GM12878 (cell line): Measurements from ENCODE around the gene ARIH2. TPM values are rescaled to one million over a fixed set of nuclear protein-coding genes. Genes with fewer than 3 reads are reported as not detected.

ENCODE experiments used
- ATAC-seq: fragments of 200-7000 bp; cut with Tn5 transposase; 3 replicates; pipeline ENCODE4 v1.9.1; 2020; ENCODE audit warnings: mild to moderate bottlenecking, moderate library complexity
- BruUV-seq: library from RNA; stranded (reverse); fragments of 400-500 nt; replicated peaks from 2 replicates; lab custom pipeline; 2021; lab: Mats Ljungman, UMichigan
- CTCF ChIA-PET: fragments of 300-600 bp; sonication (Branson Sonifier 250); formaldehyde crosslinking; extraction: SDS; loops from one replicate; lab custom pipeline; 2021; ENCODE audit warnings: inconsistent platforms; lab: Yijun Ruan, JAX
- POLR2A ChIA-PET: fragments of 350-600 bp; formaldehyde crosslinking; extraction: SDS; loops from one replicate; lab custom pipeline; 2021; ENCODE audit warnings: inconsistent platforms; lab: Charles Lee
- RAD21 ChIA-PET: fragments of 300-600 bp; sonication (Branson Sonifier 250); formaldehyde crosslinking; loops from one replicate; lab custom pipeline; 2023; ENCODE audit warnings: antibody characterized with exemption; ENCODE audit not compliant: unreplicated experiment; lab: Charles Lee
- SMC1A ChIA-PET: fragments of 300-600 bp; sonication (Branson Sonifier 250); formaldehyde crosslinking; loops from one replicate; lab custom pipeline; 2023; ENCODE audit not compliant: unreplicated experiment, uncharacterized antibody; lab: Charles Lee
- DNase-seq: peaks from one replicate; pipeline ENCODE4 v3.0.0-alpha.2; 2011; ENCODE audit warnings: low read depth, low spot score
- FAIRE-seq: peaks from 3 replicates; lab custom pipeline; 2011; peaks lifted over from hg19 to GRCh38; lab: Jason Lieb, UNC
- H2AFZ ChIP-seq: 2 replicates; pipeline ENCODE4 v1.6.0; 2011; ENCODE audit warnings: low read depth, low read length, control low read depth; ENCODE audit not compliant: control insufficient read depth
- H3K27ac ChIP-seq: 2 replicates; pipeline ENCODE4 v1.5.1; 2011; ENCODE audit warnings: control low read depth; ENCODE audit not compliant: control insufficient read depth, insufficient read depth
- H3K27me3 ChIP-seq, 2 experiments: replicated peaks in 1 of 2; 2 replicates each; pipeline versions ENCODE4 v1.6.0 to v1.6.1; 2011; ENCODE audit warnings: low read length in 1 of 2; ENCODE audit not compliant: control insufficient read depth in 2 of 2, insufficient read depth in 2 of 2
- H3K36me3 ChIP-seq, 2 experiments: 2 replicates each; pipeline ENCODE4 v1.5.1; 2011; ENCODE audit warnings: low read length in 1 of 2; ENCODE audit not compliant: control insufficient read depth in 2 of 2, insufficient read depth in 2 of 2
- H3K4me1 ChIP-seq: 2 replicates; pipeline ENCODE4 v1.6.1; 2011; ENCODE audit warnings: mild to moderate bottlenecking, low read length, moderate library complexity, mixed read lengths; ENCODE audit not compliant: control insufficient read depth, insufficient read depth
- H3K4me2 ChIP-seq: 2 replicates; pipeline ENCODE4 v1.6.0; 2011; ENCODE audit warnings: control low read depth; ENCODE audit not compliant: control insufficient read depth, insufficient read depth
- H3K4me3 ChIP-seq: fragments of 200-600 bp; sonication (generic); 2 replicates; pipeline ENCODE4 v1.5.1; 2016
- H3K79me2 ChIP-seq: 2 replicates; pipeline ENCODE4 v1.6.0; 2011; ENCODE audit warnings: low read length; ENCODE audit not compliant: control insufficient read depth, insufficient read depth
- H3K9ac ChIP-seq: 2 replicates; pipeline ENCODE4 v1.8.0; 2011; ENCODE audit warnings: low read length, control low read depth, mixed read lengths; ENCODE audit not compliant: control insufficient read depth, insufficient read depth
- H3K9me3 ChIP-seq: replicated peaks from 3 replicates; pipeline ENCODE4 v1.5.1; 2011; ENCODE audit warnings: mild to moderate bottlenecking, low read length; ENCODE audit not compliant: control insufficient read depth, insufficient read depth
- H4K20me1 ChIP-seq: 2 replicates; pipeline ENCODE4 v1.6.0; 2011; ENCODE audit not compliant: control insufficient read depth, insufficient read depth
- BACH1 ChIP-seq: fragments of 450-650 bp; IDR thresholded peaks from 2 replicates; pipeline ENCODE4 v1.6.1; 2017; ENCODE audit warnings: mild to moderate bottlenecking, borderline replicate concordance
- ETV6 ChIP-seq, 2 experiments: fragments of 450-650 bp in 1 of 2; IDR thresholded peaks in 1 of 2; conservative IDR thresholded peaks in 1 of 2; 2 replicates each; pipeline ENCODE4 v1.6.1; 2014; ENCODE audit warnings: antibody characterized with exemption in 1 of 2, borderline replicate concordance in 1 of 2, low read depth in 1 of 2, mild to moderate bottlenecking in 1 of 2, moderate library complexity in 1 of 2
- GABPA ChIP-seq: IDR thresholded peaks from 2 replicates; pipeline ENCODE4 v1.6.1; 2014; ENCODE audit warnings: antibody characterized with exemption, low read depth, mild to moderate bottlenecking, inconsistent platforms
- NBN ChIP-seq: fragments of 450-650 bp; IDR thresholded peaks from 2 replicates; pipeline ENCODE4 v1.6.1; 2016
- NFYA ChIP-seq: IDR thresholded peaks from 2 replicates; pipeline ENCODE4 v1.6.1; 2011; ENCODE audit warnings: low read depth, mild to moderate bottlenecking, low read length, improper control_type of control experiment, borderline replicate concordance
- SPI1 ChIP-seq: IDR thresholded peaks from 2 replicates; pipeline ENCODE4 v1.6.1; 2011; ENCODE audit warnings: low read depth, mild to moderate bottlenecking, low read length, moderate library complexity, borderline replicate concordance; ENCODE audit not compliant: insufficient read depth
- SUPT20H ChIP-seq: IDR thresholded peaks from 2 replicates; pipeline ENCODE4 v1.6.1; 2011; ENCODE audit warnings: low read depth, mild to moderate bottlenecking, low read length, moderate library complexity, borderline replicate concordance; ENCODE audit not compliant: control insufficient read depth
- WGBS: methylation state at CpG from one replicate; pipeline ENCODE4 v1.1.6; 2016; ENCODE audit warnings: low lambda C conversion rate; ENCODE audit not compliant: insufficient replicate concordance, insufficient coverage; ENCODE audit errors: missing lambda C conversion rate; 5-methylcytosine and 5-hydroxymethylcytosine counted together
- in situ Hi-C: fragments of 300-500 bp; cut with MboI; formaldehyde crosslinking; loops from 9 replicates; pipeline ENCODE4 v1.14.3; 2018; ENCODE audit warnings: mixed read lengths
- intact Hi-C: fragments of 100-400 bp; cut with micrococcal nuclease; formaldehyde crosslinking; loops from one replicate; pipeline ENCODE4 v1.14.2; 2022; ENCODE audit not compliant: unreplicated experiment
- polyA plus RNA-seq, 11 experiments: library from polyadenylated mRNA; depleted of rRNA in 4 of 11; unstranded in 6 of 11; stranded (reverse) in 5 of 11; fragments of >200 nt; fragmentation: Nextera tagmentation in 4 of 11; fragmentation: Illumina TruSeq in 1 of 11; extraction: Ambion mirVana in 4 of 11; extraction: Trizol in 1 of 11; gene quantifications; 1 replicate in 1 of 11; 2 replicates in 10 of 11; pipeline versions ENCODE4 v1.2.1 to v1.2.3, GENCODE V29; 2011 to 2016; ENCODE audit warnings: inconsistent platforms in 2 of 11, missing spikeins in 2 of 11, low read depth in 1 of 11
- total RNA-seq, 4 experiments: library from RNA; depleted of rRNA in 3 of 4; stranded (reverse); fragments of >200 nt in 3 of 4; fragmentation: Illumina TruSeq in 1 of 4; extraction: Trizol in 1 of 4; gene quantifications; 2 replicates each; pipeline versions ENCODE4 v1.2.1 to v1.2.3, GENCODE V29; 2013 to 2021
- TF ChIP-seq, protein P1 (sequence below): fragments of 450-650 bp; IDR thresholded peaks from 2 replicates; pipeline ENCODE4 v1.6.1; 2017; ENCODE audit warnings: borderline replicate concordance

The ARIH2 gene
- total and polyA plus RNA-seq, 10 of the 15 experiments (the other 5 are each of a cell fraction or from before 2014, with no cell fraction given), result 18.7 to 74.7 (median 63.7) TPM

DNA sequence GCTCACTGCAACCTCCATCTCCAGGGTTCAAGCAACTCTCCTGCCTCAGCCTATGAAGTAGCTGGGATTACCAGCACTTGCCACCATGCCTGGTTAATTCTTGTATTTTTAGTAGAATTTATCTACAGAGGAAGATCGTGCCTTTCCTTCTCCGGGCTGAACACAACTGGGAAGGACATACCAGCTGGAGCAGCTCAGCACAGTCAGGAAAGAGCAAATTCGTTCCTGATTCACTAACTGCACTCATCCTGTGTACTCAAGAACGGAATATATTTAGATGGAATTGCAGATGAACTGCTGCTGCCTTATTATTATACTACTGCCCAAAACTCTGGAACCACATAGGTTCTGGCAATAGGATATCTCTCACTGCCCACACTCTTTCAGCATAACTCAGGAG is 44.3 kb downstream of the ARIH2 start (continued):
- TF ChIP-seq GABPA, result no peak
- no peak for TF ChIP-seq SPI1

- RAD21 ChIA-PET, result interaction anchor here (1.7 kb wide), 1 partner anchor 12 kb away, joined by 5 read pairs; no protein-coding TSS in a partner anchor
- H3K79me2 ChIP-seq, result no peaks in the 10 kb centered on the region
- in situ Hi-C loops, result no loop called here
- ATAC-seq, result no peak
- H3K36me3 ChIP-seq, result peaks cover 9 to 10% of the 10 kb centered on the region in 2 experiments
- WGBS, result 95% methylated on average over 2 of the region's 2 CpGs
- no peaks in the 10 kb centered on the region for H4K20me1 ChIP-seq
- CTCF ChIA-PET, result interaction anchor here (1.6 kb wide), 1 partner anchor 24 kb away, joined by 5 read pairs; no protein-coding TSS in a partner anchor
- DNase-seq, result no peak
- H3K27me3 ChIP-seq, result no peaks in the 10 kb centered on the region
- no peak overlapping the region for H3K4me2 ChIP-seq
- no peak overlapping the region for H3K27ac ChIP-seq
- POLR2A ChIA-PET, result interaction anchor here (1.0 kb wide), 1 partner anchor 11 kb away, joined by 5 read pairs; no protein-coding TSS in a partner anchor
- no peak for FAIRE-seq
- H3K9ac ChIP-seq, result no peak overlapping the region
- TF ChIP-seq BACH1 (no peak), ETV6 (conservative IDR thresholded peaks at IDR 0.05 in 1 of 2, IDR thresholded peaks at IDR 0.05 in 1 of 2; ENCODE audit: borderline replicate concordance in 1 of 2, low read depth in 1 of 2) (no peak), NFYA (no peak), SUPT20H (no peak), NBN (no peak)
- TF ChIP-seq, protein P1, sequence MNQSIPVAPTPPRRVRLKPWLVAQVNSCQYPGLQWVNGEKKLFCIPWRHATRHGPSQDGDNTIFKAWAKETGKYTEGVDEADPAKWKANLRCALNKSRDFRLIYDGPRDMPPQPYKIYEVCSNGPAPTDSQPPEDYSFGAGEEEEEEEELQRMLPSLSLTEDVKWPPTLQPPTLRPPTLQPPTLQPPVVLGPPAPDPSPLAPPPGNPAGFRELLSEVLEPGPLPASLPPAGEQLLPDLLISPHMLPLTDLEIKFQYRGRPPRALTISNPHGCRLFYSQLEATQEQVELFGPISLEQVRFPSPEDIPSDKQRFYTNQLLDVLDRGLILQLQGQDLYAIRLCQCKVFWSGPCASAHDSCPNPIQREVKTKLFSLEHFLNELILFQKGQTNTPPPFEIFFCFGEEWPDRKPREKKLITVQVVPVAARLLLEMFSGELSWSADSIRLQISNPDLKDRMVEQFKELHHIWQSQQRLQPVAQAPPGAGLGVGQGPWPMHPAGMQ, result no peak
- SMC1A ChIA-PET, result no interaction called here
- no peaks in the 10 kb centered on the region for H3K9me3 ChIP-seq
- no peak overlapping the region for H3K4me3 ChIP-seq
- intact Hi-C loops, result no loop called here
- no TSS peak for BruUV-seq
- peaks cover 15% of the 10 kb centered on the region for H3K4me1 ChIP-seq
- no peak overlapping the region for H2AFZ ChIP-seq
These were observed 44.9 kb downstream of the ARIH2 start for GRCh38 chr3:48963591-48963990.
